DMS53 (cell line): ENCODE data around the gene ZFYVE16.
"Not testable (repeated sequence)": the region's sequence is repeated elsewhere in the genome, so short reads cannot be mapped to it uniquely, and the experiment has no call there.

Experiments used
- DNase-seq: peaks from one replicate; lab custom pipeline; 2025; lab: John Stamatoyannopoulos, UW

Gene ZFYVE16

GRCh38 chr5:80407735-80408483, at the start of gene ZFYVE16:
Gene ZFYVE16, plus strand, starts transcription at chr5:80408064. Its CDS starts 26,084 bp downstream, at chr5:80434148.
- peak; percentile 99 for DNase-seq

DNA sequence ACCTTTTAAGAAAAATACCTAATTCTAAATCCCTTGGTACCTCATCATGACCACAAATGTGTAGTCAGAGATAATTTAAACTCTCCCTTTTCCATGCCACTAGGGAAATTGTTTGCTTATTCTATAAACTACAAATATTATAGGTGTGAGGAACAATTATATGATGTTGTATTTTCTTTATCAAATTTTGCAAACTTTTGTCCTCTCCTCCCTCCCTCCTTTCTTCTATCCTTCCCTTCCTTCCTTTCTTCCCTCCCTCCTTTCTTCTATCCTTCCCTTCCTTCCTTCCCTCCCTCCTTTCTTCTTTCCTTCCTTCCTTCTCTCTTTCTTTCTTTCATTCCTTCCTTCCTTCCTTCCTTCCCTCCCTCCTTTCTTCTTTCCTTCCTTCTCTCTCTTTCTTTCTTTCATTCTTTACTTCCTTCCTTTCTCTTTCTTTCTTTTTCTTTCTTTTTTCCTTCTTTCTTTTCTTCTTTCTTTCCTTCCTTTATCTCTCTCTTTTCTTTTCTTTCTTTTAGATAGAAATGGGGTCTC, 46.9 kb upstream of the ZFYVE16 start:
- no peak for DNase-seq

GRCh38 chr5:80364892-80365291, 43.0 kb upstream of the ZFYVE16 start:
- no peak for DNase-seq

DNA sequence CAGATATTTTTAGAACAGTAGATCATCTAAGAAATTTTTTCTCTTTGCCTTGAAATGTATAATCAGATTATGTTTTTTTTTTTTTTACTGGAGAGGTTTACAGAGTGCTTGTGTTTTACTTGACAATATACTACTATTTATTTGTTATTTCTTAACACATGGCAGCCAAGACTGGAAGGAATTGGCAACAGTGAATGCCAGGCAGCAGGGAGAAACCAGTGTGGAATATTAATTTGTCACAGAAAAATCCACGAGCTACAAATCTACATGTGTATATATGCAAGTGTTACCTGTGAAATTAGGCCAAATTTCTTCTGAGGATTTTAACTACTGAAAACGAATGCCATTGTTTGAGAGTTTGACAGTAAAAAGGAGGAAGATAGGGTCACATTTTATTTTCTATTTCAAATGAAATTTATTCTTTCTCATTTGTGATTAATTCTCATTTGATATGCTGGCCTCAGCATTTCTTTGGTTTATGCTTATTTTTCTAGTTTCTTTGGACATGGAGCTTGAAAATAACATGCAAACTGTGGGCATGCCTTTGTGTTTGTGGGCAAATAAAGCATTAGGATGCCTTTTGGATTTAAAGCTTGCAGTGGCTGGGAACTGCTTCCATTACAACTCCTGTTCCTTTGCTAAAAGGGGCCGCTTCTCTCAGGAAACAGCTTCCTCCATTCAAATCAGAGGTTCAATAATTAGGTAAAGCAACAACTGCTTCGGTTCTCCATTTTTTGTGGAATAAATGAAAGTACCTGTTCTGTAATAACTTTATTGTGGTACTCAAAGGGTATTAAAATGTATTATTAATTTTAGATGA, 39.0 kb upstream of the ZFYVE16 start:
- no peak for DNase-seq

GRCh38 chr5:80369521-80369920, 38.3 kb upstream of the ZFYVE16 start:
- no peak for DNase-seq

- no peak for DNase-seq
These were observed 37.5 kb upstream of the ZFYVE16 start for GRCh38 chr5:80370390-80370789.

DNA sequence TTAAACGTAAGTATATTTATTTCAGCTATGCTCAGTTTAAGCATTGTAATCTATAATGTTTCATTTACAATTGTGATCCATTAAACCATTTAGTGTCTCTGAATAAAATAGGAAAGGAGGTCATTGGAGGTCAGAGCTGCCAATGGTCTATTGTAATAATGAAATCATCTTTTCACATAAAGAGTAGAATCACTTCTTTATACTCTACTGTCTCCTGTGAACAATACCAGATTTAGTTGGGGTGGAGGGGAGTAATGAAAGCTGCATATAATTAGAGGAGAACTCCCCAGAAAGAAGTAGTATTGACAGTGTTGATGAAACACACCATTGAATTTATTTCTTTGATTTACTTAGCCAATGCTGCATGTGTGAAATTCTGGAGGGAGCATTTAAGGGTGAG, 35.1 kb upstream of the ZFYVE16 start:
- DNase-seq, result no peak

DNA sequence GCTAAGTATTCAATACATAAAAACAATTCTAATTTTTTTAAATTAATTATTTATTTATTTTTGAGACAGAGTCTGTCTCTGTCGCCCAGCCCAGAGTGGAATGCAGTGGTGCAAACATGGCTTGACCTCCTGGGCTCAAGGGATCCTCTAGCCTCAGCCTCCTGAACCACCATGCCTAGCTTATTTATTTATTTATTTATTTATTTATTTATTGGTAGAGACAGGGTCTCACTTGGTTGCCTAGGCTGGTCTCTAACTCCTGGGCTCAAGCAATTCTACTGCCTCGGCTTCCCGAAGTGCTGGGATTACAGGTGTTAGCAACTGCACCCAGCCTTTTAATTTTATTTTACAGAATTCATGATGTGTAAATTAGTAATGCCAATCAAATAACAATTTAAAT, 33.7 kb upstream of the ZFYVE16 start:
- DNase-seq, result no peak

DNA sequence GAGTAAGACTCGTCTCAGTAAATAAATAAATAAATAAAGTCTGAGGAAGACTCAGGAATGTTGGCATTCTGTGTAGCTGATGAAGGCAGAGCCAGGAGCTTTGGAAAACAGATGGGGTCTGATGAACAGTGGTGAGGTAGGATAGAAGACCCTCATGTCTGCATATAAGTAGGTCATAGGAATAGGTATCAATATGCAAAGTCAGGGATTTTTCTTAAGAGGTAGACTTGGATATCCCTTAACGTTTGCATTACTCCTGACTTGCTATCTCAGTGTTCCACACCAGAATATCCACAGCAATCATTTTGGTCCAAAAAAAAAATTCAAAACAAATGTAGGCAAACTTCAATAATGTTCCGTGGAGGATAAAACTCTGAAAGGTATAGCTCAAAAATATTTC, 31.3 kb upstream of the ZFYVE16 start:
- DNase-seq, result no peak

- DNase-seq, result no peak
These were observed 25.4 kb upstream of the ZFYVE16 start for GRCh38 chr5:80382488-80382887.

DNA sequence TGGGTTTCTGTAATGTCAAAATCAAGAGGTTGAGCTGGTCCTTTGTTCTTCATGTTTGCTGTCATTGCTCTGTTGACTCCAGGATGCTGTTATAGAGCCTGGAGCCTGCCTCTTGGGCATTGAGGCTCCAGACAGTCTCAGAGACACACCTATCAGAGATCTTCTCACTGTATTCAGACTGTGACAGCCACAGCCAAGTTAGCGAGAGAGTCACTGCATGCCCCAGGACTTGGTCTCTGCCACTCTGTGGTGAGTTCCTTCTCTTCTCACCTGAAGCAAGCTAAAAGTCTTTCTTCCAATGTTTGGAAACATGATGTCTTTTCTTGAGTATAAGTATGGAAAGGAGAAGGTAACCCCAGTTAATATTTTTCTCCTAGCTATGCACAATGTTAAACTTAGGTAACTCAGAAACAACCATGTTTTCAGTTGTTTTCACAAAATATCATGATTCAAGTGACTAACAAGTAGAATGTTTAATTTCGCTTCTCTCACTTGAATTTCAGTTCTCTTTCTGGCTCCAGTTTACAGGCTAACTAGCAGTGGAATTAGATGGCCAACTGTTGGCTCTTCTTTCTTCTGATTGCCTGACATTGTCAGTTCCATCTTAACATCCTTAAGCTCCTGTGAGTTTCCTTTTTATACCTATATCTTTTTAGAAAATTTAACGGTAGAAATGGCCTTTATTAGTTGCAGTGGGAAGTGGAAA, 20.6 kb upstream of the ZFYVE16 start:
- DNase-seq, result no peak

- no peak for DNase-seq
These were observed 18.3 kb upstream of the ZFYVE16 start for GRCh38 chr5:80389580-80389979.

GRCh38 chr5:80390413-80390812, 17.5 kb upstream of the ZFYVE16 start:
- not testable (repeated sequence) for DNase-seq

DNA sequence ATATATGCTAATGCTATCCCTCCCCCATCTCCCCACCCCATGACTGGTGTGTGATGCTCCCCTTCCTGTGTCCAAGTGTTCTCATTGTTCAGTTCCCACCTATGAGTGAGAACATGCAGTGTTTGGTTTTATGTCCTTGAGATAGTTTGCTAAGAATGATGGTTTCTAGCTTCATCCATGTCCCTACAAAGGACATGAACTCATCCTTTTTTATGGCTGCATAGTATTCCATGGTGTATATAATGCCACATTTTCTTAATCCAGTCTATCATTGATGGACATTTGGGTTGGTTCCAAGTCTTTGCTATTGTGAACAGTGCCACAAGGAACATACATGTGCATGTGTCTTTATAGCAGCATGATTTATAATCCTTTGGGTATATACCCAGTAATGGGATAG, 16.6 kb upstream of the ZFYVE16 start:
- not testable (repeated sequence) for DNase-seq

GRCh38 chr5:80399526-80400239, 8.2 kb upstream of the ZFYVE16 start:
- DNase-seq, result peak; percentile 21

- not testable (repeated sequence) for DNase-seq
These were observed 7.5 kb upstream of the ZFYVE16 start for GRCh38 chr5:80400368-80400767.

DNA sequence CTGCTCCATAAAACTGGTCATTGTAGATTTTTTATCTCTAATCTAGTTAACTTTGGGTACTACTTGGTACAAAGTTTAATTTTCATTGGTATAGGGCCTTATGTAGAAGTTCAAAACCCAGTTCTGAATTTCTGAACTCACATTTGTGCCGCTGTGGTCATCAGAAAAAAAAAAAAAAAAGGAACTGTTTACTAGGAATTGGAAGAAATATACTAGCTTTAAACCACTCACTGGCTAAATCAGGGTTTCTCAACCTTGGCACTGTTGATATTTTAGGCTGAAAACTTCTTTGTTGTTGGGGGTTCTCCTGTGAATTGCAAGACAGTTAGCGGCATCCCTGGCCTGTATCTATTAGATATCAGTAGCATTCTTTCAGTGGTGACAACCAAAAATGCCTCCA, 4.1 kb upstream of the ZFYVE16 start:
- DNase-seq, result no peak

DNA sequence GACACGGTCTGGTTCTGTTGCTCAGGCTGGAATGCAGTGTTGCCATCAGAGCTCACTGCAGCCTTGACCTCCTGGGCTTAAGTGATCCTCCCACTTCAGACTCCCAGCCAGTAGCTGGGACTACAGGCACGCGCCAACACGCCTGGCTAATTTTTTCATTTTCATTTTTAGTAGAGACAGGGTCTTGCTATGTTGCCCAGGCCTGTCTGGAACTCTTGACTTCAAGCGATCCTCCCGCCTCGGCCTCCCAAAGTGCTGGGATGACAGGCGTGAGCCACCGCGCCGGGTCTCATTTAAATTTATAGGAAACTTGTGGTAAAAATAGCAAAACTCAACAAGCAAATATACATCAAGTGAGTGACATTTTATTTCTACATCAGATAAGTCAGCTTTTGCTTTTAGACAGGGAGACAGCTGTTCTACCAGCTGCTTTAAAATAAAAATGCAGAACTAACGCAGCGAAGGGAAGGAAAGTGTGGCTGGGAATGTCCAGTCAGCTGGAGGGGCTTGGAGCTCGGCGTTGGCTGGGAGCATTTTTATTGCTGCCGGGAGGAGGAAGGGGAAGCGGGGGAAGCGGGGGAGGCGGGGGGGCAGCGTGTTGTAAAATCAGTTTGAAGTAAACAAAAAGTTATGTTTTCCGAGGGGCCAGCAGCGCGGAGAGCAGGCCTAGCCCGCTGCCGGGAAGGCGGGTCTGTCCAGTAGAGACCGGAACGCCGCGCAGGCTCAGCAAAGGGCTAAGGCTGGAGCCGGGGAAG, 707 bp upstream of the ZFYVE16 start:
- DNase-seq, result peak; percentile 57

DNA sequence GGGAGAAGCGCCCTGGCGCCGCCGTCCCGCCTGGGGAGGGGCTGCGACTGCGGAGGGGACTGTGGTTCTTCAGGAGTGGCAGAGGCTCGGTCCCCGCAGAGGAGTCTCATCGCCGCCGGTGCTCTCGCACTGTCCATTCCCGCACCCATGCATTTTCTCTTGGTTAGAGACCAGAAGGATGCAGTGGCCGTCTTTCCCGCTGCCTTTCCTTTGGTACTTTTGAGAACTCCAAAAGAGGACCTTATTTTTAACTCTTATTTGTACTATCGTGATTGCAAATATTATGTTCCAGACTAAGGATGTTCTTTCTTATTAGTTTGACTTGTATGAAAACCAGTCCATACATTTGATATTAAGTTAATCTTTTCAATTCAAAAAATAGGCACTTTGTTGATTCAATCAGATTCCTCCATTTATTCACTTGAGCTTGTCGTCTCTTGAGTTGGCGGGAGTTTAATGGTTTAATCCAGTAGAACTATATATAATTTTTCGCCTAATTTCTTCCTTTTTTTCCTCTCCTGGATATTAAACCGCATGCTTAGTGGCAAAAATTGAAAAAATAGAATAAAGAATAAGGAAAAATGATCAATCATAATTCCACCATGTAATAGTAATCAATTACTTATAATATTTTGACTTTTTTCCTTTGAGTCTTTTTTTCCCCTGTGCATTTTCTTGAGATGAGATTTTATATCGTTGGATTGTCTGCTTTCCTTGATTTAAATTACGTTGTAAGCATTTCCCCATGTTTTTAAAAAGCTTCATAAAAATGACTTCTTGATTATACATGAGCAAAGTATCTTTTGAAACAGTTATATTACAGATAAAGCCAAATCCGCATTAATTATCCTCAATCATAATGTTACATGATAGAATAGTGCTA, 861 bp downstream of the ZFYVE16 start:
- DNase-seq, result peak; percentile 82

DNA sequence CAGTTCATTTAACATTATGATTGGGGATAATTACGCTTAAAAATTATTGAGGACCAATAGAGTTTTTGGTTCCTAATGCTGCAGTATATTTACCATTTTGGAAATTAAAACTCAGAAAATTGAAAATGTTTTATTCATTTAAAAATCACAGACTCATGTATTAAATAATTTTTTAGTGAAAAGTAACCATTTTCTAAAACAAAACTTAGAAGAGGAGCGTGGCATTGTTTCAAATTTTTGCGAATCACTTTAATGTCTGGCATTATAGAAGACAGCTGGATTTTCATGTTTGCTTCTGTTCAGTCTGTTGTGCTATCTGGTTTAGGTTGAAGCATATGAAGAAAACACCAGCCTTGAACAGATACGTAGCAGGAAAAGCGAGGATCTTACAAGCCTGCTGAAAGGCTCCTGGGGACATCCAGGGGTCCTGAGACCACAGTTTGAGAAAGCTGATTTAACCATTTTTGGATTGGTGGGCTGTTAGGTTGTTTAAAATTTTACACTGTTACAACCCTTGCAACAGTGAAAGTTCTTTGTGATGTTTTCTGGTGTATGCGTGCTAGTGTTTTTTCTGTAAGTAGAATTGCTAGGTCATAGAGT, 1.6 kb downstream of the ZFYVE16 start:
- DNase-seq, result no peak
